C4-2B (cell line): Measurements from ENCODE around the gene PEF1.

Source experiments
- CTCF ChIP-seq: fragments of 450-650 bp; conservative IDR thresholded peaks from 2 replicates; pipeline ENCODE4 v1.5.1; 2017; ENCODE audit warnings: mild to moderate bottlenecking
- ZFX ChIP-seq: fragments of 450-650 bp; IDR thresholded peaks from 2 replicates; pipeline ENCODE4 v1.6.1; 2017

GRCh38 chr1:31621847-31622730, 22.6 kb downstream of the PEF1 start:
- TF ChIP-seq ZFX: no peak
- TF ChIP-seq CTCF: no peak
